Left ventricle myocardium superior (tissue), 1 donor: ENCODE results near the gene HMGCS1. TPM values are rescaled to one million over a fixed set of nuclear protein-coding genes. Genes with fewer than 3 reads are reported as not detected.
"Not testable (repeated sequence)": the region's sequence is repeated elsewhere in the genome, so short reads cannot be mapped to it uniquely, and the experiment has no call there.

Experiments used
- ATAC-seq: fragments of 200-7000 bp; cut with Tn5 transposase; one replicate; pipeline ENCODE4 v1.9.1; 2020; ENCODE audit warnings: mild to moderate bottlenecking, moderate library complexity
- DNase-seq: peaks from one replicate; pipeline ENCODE4 v3.0.0-alpha.2; 2020
- intact Hi-C: fragments of 100-400 bp; cut with micrococcal nuclease; formaldehyde crosslinking; loops from one replicate; pipeline ENCODE4 v1.11.0; 2022
- long read RNA-seq: library from polyadenylated mRNA; unstranded; transcript quantifications from one replicate; pipeline ENCODE4 v2.0.0, GENCODE V29; 2021
- total RNA-seq: library from RNA; stranded (reverse); fragmentation: NEBNext Ultra II Directional; extraction: Animal tissue kit (Norgen Biotek cat#: 25700); gene quantifications from one replicate; pipeline ENCODE4 v1.2.1, GENCODE V29; 2021
- donor health status: DM: no; HTN: yes; CAD: no; lungs with severe emphysema.

Gene HMGCS1
- 25.4 TPM for total RNA-seq
- long read RNA-seq, partial matches to known transcripts, result 0 of 3 reads
- long read RNA-seq, other reads (novel, unspliced or antisense), result 3 of 3 reads

DNA sequence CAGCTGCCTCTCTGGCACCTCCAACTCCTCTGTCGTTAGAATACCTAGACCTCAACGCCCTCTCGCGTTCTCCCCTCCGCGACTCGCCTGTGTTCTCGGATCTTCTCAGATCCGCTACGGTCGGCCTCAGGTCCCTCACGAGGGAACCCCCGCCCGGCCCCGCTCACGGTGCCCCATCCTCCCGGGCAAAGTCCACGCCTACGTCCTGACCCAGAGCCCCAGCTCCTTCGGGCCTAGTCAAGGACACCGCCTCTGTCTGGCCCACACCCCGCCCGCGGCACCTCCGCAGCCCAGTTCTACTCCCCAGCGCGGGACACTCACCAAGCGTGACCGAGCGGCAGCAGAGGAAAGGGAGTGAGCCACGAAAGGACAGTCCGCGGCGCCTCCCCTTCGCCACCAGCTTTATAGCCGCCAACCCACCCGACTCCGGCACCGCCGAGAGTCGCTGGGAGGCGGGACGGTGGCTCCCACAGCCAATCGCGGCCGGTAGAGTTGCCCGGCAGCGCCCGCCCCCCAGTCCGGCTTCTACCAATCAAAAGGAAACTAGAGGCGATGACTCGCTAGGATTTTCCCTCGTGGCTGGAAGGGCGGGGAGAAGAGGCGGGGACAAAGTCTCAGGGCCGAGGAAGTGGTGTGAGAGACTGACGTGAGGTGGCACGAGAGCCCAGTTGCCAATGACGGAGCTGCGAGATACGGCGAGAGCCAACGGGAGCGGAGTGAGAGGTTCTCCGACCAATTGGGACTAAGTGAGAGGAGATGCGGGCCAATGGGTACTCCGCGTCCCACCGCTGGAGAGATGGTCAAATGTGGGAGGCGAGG, at the start of gene HMGCS1:
Gene HMGCS1 (minus strand): TSS at position 378 of the 819 bp plus-strand sequence. CDS start 14,447 bp downstream, outside the sequence.
- ATAC-seq (peak; percentile 98), DNase-seq (peak; percentile 97)
- intact Hi-C loops, result loop anchor here (5.0 kb wide), 1 partner anchor 191 kb away; the partner anchor contains the start of gene ZNF131

DNA sequence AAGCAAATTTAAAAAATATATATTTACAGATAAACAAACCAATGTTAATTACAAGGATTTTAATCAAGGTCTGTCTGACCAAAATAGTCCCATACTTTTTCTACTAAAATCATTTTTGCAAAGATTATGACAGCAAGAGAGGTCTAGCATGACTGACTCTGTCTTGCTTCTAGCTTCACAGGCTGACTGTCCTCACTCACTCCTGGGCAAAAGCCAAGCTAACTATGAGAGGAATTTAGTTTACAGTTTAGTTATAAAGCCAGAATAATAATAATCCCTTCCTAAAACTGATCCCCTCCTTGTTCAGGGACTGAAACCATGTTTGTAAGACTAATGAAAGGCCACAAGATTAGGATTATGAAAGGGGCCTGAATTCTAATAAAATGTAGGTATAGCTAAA, 45.5 kb upstream of the HMGCS1 start:
- DNase-seq, result no peak
- no peak for ATAC-seq
- intact Hi-C loops, result no loop called here

DNA sequence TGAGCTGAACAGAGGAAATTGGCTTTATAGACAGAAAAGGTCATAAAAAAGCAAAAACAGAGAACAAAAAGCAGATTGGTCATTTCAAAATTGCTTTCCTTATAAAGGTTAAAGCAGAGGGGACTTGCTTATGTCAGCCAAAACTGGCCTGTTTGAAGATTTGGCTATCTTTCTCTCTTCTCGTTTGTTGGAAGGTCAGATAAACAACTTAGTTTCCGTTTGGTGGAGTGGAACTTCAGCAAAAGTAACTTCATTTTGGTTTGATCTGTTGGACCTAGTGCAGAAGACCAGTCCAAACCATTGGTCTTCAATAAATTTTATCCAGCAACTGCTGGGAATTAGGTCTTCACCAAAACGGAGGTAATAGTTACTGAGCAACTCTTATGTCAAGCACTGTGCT, 45.1 kb upstream of the HMGCS1 start:
- ATAC-seq (no peak), DNase-seq (no peak)

DNA sequence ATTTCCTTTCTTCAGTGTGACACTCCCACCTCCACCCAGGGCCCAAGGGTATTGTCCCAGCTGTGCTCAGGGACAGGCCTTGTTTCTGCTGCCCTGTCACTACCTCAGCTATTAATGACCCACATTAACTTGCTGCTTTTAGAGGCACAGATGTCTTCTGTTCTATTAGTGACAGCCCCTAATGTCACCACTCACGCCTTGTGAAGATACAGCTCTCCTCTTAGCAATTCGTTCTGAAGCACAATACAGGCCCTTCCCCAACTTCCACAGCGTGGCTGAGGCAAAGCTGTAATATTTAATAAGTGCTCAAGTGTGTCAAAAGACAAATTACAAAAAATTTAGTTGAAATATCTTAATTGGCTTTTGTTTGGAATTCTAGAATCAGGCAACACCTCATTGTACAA, 44.7 kb upstream of the HMGCS1 start:
- no peak for DNase-seq
- intact Hi-C loops, result no loop called here
- peak; percentile 54 for ATAC-seq

More for the DNA sequence above, 45.1 kb upstream of the HMGCS1 start:
- intact Hi-C loops, result no loop called here

DNA sequence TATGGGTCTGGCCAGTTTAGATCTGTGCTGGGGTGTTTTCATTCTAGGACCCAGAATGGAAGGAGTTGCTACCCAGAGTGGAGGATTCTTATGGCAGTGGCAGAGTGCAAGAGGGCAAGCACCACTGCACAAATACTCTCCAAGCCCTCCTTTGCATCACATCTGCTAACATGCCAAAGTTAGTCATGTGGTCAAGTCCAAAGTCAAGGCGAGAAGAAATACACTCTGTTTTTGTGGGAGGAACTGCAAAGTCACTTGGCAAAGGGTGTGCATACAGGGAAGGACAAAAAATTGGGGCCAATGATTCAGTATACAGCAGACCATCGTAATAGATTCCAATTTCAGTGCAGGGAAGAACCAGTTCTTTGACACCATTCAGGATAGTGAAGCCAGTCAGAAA, 43.9 kb upstream of the HMGCS1 start:
- intact Hi-C loops, result no loop called here
- ATAC-seq (peak; percentile 41), DNase-seq (no peak)

DNA sequence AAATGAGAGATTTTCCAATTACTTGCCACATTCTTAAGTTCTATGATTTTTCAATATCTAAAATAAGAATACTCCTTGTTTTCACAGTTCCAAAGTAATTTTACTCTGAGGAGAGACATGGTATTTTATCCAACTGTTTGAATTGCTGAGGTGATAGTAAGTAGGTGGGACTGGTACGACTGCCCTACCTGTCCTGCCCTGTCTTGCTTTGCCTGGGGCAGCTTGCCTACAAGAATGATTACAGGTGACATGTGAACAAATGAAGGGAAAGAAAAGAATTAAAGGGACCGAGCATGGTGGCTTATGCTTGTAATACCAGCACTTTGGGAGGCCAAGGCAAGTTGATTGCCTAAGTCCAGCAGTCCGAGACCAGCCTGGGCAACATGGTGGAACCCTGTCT, 41.6 kb upstream of the HMGCS1 start:
- ATAC-seq (no peak), DNase-seq (no peak)
- intact Hi-C loops, result no loop called here

DNA sequence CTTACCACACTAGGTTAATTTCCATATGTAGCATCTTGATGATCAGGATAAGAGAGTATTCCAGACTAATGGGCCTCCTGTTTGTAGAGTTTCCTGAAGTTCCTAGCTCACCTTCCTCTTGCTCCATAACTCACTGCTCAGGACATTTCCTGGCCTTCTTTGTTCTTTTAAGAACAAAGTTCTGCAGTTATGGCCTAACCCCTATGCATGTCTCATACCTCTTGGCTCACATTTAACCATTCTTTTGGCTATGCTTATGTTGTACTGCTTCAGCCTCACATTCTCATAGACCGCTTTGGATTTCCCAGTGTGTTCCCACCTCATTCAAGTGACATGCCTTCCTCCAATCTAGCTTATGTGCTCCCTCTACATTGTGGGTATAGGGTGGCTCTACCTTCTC, 40.5 kb upstream of the HMGCS1 start:
- ATAC-seq (no peak), DNase-seq (no peak)
- intact Hi-C loops, result no loop called here

DNA sequence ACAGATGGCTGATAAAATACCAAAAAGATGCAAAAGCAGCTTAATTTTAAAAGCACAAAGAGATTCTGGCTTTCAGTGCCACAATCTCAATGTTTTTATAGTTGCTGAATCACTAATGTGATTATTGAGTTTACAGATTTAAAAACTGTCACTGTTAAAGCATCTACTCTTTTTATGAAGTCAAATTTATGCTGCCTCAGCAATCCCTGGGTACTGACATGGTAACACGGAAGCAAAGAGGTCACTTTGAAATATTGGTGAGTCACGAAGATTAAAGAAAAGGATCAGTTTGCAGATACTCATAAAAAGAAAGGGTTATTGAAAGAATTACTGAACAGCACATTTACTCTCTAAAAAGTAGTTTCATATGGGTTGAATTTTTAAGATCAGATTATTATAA, 39.7 kb upstream of the HMGCS1 start:
- ATAC-seq, result no peak

DNA sequence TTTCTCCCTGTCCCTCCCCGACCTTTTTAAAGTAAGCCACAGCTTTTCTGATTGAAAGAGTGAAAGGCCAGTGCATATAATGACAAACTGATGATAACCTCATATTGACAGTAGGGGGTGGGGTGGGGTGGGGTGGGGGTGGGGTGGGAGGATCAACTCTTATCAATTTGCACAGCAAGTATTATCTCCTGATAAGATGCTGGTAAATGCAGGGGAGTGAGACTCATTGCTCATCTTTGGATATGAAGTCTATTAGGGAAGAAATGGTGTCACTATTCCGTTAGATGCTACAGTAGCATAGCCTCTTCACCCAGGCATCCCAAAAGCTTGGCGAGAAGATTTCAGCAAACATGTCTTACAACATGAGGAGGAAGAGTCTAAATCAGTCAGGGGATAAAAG, 38.9 kb upstream of the HMGCS1 start:
- intact Hi-C loops, result no loop called here
- ATAC-seq (no peak), DNase-seq (no peak)

More for the DNA sequence above, 39.7 kb upstream of the HMGCS1 start:
- intact Hi-C loops, result no loop called here
- no peak for DNase-seq

DNA sequence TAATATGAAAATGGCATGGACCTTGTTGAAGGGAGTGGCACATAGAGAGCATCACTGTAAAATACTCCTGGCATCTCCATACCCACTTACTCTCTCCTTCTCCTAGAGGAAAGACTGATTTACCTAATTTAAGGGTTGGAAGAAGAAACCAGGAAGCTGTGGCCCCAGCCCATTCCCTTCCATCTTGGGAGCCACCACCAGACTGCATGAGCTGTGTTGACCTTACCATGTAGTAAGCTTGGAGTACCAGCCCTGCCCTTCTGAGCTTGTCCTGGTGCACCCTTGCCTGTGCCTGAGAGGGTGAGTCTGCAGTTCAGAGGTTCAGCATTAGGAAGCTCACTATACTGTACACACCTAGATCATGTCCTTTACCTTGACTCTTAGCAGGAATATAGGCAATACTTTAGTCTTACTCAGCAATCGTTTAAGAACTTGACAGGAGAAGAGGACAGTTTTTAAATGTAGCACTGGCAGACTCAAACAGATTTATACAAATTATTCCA, 35.7 kb upstream of the HMGCS1 start:
- DNase-seq, result no peak
- ATAC-seq, result no peak
- intact Hi-C loops, result no loop called here

DNA sequence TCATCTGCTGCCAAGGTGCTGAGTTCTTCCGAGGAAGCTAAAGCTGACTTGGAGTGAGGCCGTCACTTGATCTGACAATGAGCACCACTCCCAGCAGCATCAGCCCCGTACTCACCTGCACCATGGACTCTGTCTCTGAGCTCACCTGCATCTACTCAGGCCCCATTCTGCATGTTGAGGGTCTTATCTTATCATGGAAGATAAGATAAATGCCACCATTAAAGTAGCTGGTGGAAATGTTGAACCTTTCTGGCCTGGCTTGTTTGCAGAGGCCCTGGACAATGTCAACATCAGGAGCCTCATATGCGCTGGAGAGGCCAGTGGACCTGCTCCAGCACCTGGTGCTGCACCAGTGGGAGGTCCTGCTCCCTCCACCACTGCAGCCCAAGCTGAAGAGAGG, 35.0 kb upstream of the HMGCS1 start:
- DNase-seq (no peak), ATAC-seq (no peak)
- intact Hi-C loops, result no loop called here

DNA sequence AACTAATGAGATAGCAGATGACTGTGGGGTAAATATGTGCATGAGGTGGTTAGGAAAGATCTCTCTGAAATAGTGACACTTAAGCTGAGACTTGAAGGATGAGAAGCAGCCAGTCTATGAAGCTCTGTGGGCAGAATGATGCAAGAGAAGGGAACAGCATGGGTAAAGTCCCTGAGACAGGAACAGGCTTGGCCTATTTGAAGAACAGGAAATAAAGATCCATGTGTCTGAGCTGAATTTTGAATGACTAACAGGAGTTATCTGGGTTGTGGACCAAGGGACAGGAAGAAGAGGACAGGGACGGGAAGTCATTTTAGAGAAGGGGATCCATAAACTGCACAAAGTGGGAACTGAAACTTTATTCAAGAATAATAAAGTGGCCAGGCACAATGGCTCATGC, 25.6 kb upstream of the HMGCS1 start:
- ATAC-seq, result no peak
- intact Hi-C loops, result no loop called here
- no peak for DNase-seq

DNA sequence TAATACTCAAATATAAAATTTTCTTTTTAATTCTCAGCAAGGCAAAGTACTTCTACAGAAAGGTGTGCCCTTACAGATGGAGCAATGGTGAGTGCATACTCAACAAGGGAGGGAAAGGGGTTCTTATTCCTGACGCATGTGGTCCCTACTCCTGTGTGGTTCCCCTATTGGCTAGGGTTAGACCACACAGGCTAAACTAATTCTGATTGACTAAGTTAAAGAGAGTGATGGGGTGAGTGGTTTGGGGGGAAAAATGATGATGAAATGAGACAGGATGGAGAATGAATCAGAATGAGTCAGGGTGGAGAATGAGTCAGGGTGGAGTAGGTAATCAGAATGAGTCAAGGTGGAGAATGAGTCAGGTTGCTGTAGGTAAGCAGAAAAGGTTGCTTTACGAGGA, 22.9 kb upstream of the HMGCS1 start:
- no peak for ATAC-seq
- DNase-seq, result no peak
- intact Hi-C loops, result no loop called here

DNA sequence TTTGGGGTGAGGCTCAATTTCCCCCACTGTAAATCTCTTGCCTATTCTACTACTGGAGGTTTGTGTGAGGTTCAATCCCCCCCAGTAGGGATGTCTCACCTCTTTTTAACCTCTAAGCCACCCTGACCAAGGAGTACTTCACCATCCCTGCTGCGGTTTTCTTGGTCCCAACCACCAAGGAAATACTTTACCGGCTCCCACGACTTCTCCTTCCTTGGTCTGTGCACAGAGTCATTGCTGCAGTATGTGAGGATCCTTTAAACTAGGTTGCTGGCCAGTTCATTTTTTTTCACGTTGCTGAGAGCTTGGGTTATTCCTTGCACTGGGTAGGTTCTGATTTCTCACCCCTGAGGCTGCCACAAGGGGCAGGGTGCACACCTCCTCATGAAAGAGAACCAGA, 22.5 kb upstream of the HMGCS1 start:
- ATAC-seq (no peak), DNase-seq (no peak)
- intact Hi-C loops, result no loop called here

DNA sequence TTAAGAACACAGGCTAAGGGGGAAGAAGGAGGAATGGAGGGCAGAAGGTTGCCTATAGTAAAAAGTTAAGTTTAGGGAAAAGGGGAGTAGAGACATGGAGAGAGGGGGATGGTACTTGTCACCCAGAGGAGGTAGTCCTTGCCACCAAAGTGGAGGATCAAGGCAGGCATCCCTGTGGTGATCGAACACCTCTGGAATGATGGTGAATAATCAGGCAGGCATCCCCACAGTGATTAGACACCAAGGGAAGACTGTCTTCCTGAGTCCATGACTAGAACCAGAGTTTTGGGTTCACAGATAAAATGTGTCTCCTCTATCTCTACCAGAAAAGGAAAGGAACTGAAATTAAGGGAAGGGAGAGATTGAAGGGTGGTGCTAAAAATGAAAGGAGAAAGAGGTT, 19.2 kb upstream of the HMGCS1 start:
- ATAC-seq (no peak), DNase-seq (no peak)
- intact Hi-C loops, result no loop called here

DNA sequence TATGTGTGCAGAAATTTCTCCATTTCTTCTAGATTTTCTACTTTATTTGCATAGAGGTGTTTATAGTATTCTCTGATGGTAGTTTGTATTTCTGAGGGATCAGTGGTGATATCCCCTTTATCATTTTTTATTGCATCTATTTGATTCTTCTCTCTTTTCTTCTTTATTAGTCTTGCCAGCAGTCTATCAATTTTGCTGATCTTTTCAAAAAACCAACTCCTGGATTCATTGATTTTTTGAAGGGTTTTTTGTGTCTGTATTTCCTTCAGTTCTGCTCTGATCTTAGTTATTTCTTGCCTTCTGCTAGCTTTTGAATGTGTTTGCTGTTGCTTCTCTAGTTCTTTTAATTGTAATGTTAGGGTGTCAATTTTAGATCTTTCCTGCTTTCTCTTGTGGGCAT, 12.4 kb upstream of the HMGCS1 start:
- intact Hi-C loops, DNase-seq, ATAC-seq: not testable (repeated sequence)

DNA sequence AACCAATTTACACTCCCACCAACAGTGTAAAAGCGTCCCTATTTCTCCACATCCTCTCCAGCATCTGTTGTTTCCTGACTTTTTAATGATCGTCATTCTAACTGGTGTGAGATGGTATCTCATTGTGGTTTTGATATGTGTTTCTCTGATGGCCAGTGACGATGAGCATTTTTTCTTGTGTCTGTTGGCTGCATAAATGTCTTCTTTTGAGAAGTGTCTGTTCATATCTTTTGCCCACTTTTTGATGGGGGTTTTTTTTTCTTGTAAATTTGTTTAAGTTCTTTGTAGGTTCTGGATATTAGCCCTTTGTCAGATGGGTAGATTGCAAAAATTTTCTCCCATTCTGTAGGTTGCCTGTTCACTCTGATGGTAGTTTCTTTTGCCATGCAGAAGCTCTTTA, 10.3 kb upstream of the HMGCS1 start:
- DNase-seq, intact Hi-C loops, ATAC-seq: not testable (repeated sequence)

DNA sequence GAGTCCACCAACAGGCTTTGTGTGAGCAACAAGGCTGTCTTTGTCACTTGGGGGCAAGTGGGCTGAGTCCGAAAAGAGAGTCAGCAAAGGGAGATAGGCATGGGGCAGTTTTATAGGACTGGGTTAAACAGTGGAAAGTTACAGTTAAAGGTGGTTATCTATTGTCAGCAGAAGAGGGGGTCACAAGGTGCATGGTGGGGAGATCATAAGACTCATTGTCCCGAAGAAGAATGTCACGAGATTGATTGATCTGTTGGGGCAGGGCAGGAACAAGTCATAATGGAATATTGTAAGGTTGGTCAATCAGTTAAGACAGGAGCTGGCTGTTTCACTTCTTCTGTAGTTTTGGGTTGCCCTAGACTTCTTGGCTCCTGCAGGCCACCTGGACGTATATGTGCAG, 7.6 kb upstream of the HMGCS1 start:
- DNase-seq (no peak), ATAC-seq (no peak)
- intact Hi-C loops, result no loop called here

DNA sequence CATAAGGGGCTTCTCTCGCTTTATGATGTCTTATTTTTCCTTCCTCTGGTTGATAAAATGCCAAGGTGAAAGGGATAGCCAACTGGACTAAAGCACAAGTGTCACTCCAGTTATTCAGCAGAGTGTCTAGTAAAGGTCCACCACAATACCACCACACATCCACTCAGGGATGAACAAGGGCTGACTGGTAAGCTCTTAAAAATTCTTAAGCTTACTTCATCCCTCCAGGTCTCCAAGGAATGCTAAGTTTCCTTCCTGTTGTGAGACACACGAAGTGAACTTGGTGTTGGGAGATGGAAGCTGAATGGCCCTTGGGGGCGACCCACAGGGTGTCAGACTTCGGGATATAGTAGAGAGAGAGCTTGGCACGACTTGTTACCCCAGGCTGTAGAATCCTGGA, 3.2 kb upstream of the HMGCS1 start:
- ATAC-seq, result no peak
- intact Hi-C loops, result no loop called here
- DNase-seq, result no peak

DNA sequence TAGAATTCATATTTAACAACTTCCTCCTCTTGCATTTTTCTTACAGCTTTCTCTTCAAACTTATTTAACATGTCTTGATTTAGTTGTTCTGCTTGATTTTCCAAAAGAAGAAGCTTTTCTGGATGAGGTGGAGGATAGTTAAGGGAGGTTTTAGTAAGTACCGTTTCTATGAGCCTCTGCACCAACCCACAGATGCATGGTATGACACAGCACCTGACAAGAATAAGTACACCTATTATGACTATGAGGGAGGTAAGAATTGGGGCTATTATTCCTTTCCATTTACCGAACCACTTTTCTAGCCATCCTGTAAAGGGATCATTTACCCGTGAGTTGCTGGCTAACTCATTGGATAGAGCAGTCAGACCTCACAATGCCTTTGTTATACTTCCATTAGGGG, 2.5 kb upstream of the HMGCS1 start:
- no peak for DNase-seq
- intact Hi-C loops, result no loop called here
- ATAC-seq, result no peak

DNA sequence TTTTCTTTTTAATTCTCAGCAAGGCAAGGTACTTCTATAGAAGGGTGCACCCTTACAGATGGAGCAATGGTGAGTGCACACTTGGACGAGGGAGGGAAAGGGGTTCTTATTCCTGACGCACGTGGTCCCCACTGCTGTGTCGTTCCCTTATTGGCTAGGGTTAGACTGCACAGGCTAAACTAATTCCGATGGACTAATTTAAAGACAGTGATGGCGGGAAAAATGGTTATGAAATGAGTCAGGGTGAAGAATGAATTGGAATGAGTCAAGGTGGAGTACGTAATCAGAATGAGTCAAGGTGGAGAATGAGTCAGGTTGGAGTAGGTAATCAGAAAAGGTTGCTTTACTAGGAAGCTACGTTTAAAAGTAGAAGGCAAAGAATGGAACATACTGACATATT, 2.1 kb upstream of the HMGCS1 start:
- DNase-seq, result no peak

More for the DNA sequence above, 2.1 kb upstream of the HMGCS1 start:
- intact Hi-C loops, result no loop called here
- ATAC-seq, result no peak
